Measurements from ENCODE around the gene AGAP3.

DNA sequence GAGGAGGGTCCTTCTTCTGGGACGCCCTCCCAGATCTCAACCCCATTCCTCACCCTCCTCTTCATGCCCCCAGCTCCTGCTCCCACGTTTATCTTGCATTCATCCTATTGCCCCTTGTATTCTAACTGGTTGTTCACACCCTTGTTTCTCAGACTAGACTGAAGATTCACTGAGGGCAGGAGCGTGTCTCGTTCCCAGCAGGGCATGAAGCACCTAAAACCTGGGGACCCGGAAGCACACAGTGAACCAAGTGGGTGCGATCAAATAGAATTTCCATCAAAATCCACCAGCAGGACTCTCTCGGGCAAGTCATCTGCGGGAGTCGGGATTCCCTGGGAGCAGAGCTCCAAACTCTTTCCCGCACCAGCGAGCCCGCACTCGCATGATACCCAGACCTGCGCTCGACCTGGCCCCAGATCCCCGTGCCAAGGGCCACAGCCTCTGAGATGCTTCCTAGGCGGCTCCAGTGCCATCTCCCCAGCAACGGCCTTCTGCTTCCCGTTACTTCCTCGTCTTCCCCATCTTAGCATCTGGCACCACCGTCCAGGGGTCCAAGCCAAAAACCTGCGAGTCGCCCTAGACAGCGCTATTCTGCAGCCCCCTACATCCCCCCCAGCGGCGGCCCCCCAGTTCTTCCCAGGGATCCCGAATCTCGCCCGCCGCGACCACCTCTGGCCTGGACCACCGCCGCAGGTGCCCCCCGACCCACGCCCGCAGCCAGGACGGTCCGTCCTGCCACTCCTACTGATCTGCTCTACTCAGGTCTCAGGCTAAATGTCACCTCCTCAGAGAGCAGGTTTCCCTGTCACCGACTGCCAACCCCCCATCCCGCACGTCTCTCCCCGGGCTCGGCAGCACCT lies 87.3 kb downstream of the AGAP3 start:
- TF ChIP-seq, protein P1, sequence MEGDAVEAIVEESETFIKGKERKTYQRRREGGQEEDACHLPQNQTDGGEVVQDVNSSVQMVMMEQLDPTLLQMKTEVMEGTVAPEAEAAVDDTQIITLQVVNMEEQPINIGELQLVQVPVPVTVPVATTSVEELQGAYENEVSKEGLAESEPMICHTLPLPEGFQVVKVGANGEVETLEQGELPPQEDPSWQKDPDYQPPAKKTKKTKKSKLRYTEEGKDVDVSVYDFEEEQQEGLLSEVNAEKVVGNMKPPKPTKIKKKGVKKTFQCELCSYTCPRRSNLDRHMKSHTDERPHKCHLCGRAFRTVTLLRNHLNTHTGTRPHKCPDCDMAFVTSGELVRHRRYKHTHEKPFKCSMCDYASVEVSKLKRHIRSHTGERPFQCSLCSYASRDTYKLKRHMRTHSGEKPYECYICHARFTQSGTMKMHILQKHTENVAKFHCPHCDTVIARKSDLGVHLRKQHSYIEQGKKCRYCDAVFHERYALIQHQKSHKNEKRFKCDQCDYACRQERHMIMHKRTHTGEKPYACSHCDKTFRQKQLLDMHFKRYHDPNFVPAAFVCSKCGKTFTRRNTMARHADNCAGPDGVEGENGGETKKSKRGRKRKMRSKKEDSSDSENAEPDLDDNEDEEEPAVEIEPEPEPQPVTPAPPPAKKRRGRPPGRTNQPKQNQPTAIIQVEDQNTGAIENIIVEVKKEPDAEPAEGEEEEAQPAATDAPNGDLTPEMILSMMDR (IDR thresholded peaks at IDR 0.05; ENCODE audit: insufficient read depth, low read depth, low read length), result no peak
- TF ChIP-seq EZH2 (IDR thresholded peaks at IDR 0.05; ENCODE audit: insufficient read depth, low read length), result no peak

Measured in astrocyte (in vitro differentiated cells and primary cell).